Astrocyte (in vitro differentiated cells and primary cell): ENCODE results near the gene TM7SF2. TPM values are rescaled to one million over a fixed set of nuclear protein-coding genes. Genes with fewer than 3 reads are reported as not detected.

Experiments used
- DNase-seq: peaks from one replicate; pipeline ENCODE4 v3.0.0-alpha.2; 2010; ENCODE audit warnings: low read depth
- FAIRE-seq: peaks from 2 replicates; lab custom pipeline; 2011; peaks lifted over from hg19 to GRCh38; lab: Jason Lieb, UNC
- H2AFZ ChIP-seq: 2 replicates; pipeline ENCODE4 v1.6.0; 2012; ENCODE audit warnings: low read depth, low read length, inconsistent platforms
- H3K27ac ChIP-seq: 2 replicates; pipeline ENCODE4 v1.5.1; 2011; ENCODE audit warnings: low read depth, low read length, inconsistent platforms
- H3K27me3 ChIP-seq: 2 replicates; pipeline ENCODE4 v1.6.0; 2011; ENCODE audit warnings: low read length, inconsistent platforms; ENCODE audit not compliant: insufficient read depth
- H3K36me3 ChIP-seq: 2 replicates; pipeline ENCODE4 v1.5.1; 2011; ENCODE audit warnings: low read length, inconsistent platforms; ENCODE audit not compliant: insufficient read depth
- H3K4me1 ChIP-seq: 2 replicates; pipeline ENCODE4 v1.5.1; 2011; ENCODE audit warnings: low read length, inconsistent platforms; ENCODE audit not compliant: insufficient read depth
- H3K4me2 ChIP-seq: 2 replicates; pipeline ENCODE4 v1.6.0; 2012; ENCODE audit warnings: low read length, inconsistent platforms
- H3K4me3 ChIP-seq: 2 replicates; pipeline ENCODE4 v1.5.1; 2011; ENCODE audit warnings: low read depth, mild to moderate bottlenecking, low read length, inconsistent platforms; ENCODE audit not compliant: insufficient read depth
- H3K79me2 ChIP-seq: 2 replicates; pipeline ENCODE4 v1.6.0; 2012; ENCODE audit warnings: mild to moderate bottlenecking, low read length, inconsistent platforms; ENCODE audit not compliant: insufficient read depth
- H3K9ac ChIP-seq: 2 replicates; pipeline ENCODE4 v1.6.0; 2012; ENCODE audit warnings: mild to moderate bottlenecking, low read length, inconsistent platforms
- H3K9me3 ChIP-seq: 2 replicates; pipeline ENCODE4 v1.5.1; 2012; ENCODE audit warnings: low read depth, mild to moderate bottlenecking, low read length, inconsistent platforms; ENCODE audit not compliant: insufficient read depth
- H4K20me1 ChIP-seq: 2 replicates; pipeline ENCODE4 v1.6.0; 2012; ENCODE audit warnings: low read length, inconsistent platforms; ENCODE audit not compliant: insufficient read depth
- H3K27ac Mint-ChIP-seq: one replicate; pipeline ENCODE4 v1.8.0; 2021; ENCODE audit warnings: mild to moderate bottlenecking, mixed read lengths; ENCODE audit not compliant: unreplicated experiment
- H3K27me3 Mint-ChIP-seq: one replicate; pipeline ENCODE4 v1.8.0; 2021; ENCODE audit warnings: low read depth, mixed read lengths; ENCODE audit not compliant: unreplicated experiment
- H3K36me3 Mint-ChIP-seq: one replicate; pipeline ENCODE4 v1.8.0; 2021; ENCODE audit warnings: low read depth, mixed read lengths; ENCODE audit not compliant: unreplicated experiment
- H3K4me1 Mint-ChIP-seq: one replicate; pipeline ENCODE4 v1.8.0; 2021; ENCODE audit warnings: low read depth, mixed read lengths; ENCODE audit not compliant: unreplicated experiment
- H3K4me3 Mint-ChIP-seq: one replicate; pipeline ENCODE4 v1.8.0; 2021; ENCODE audit warnings: mild to moderate bottlenecking, moderate library complexity, mixed read lengths; ENCODE audit not compliant: unreplicated experiment
- H3K9me3 Mint-ChIP-seq: one replicate; pipeline ENCODE4 v1.8.0; 2021; ENCODE audit warnings: mild to moderate bottlenecking, mixed read lengths; ENCODE audit not compliant: unreplicated experiment
- EZH2 ChIP-seq: IDR thresholded peaks from 2 replicates; pipeline ENCODE4 v1.6.1; 2012; ENCODE audit warnings: mild to moderate bottlenecking, low read length, inconsistent platforms; ENCODE audit not compliant: insufficient read depth
- total RNA-seq: library from RNA; stranded (reverse); gene quantifications from 2 replicates; pipeline ENCODE4 v1.2.1, GENCODE V29; 2021
- TF ChIP-seq, protein P1 (sequence below): IDR thresholded peaks from 2 replicates; pipeline ENCODE4 v1.5.1; 2011; ENCODE audit warnings: low read depth, mild to moderate bottlenecking, inconsistent platforms, low read length, moderate library complexity; ENCODE audit not compliant: insufficient read depth

Gene TM7SF2
- total RNA-seq, 1 donor from 2014 or later: 23.9 TPM

- H3K79me2 ChIP-seq: peaks cover 45% of the 10 kb centered on the region
- FAIRE-seq (no peak), DNase-seq (no peak)
- Mint-ChIP-seq H3K27ac (no peak overlapping the region), H3K4me1 (peaks cover 5% of the 10 kb centered on the region), H3K4me3 (no peak overlapping the region), H3K36me3 (peaks cover 19% of the 10 kb centered on the region), H3K9me3 (no peaks in the 10 kb centered on the region), H3K27me3 (no peaks in the 10 kb centered on the region)
- H3K9ac ChIP-seq: no peak overlapping the region
- H3K27ac ChIP-seq: no peak overlapping the region
- H3K4me3 ChIP-seq: no peak overlapping the region
- no peak for TF ChIP-seq EZH2
- TF ChIP-seq, protein P1, sequence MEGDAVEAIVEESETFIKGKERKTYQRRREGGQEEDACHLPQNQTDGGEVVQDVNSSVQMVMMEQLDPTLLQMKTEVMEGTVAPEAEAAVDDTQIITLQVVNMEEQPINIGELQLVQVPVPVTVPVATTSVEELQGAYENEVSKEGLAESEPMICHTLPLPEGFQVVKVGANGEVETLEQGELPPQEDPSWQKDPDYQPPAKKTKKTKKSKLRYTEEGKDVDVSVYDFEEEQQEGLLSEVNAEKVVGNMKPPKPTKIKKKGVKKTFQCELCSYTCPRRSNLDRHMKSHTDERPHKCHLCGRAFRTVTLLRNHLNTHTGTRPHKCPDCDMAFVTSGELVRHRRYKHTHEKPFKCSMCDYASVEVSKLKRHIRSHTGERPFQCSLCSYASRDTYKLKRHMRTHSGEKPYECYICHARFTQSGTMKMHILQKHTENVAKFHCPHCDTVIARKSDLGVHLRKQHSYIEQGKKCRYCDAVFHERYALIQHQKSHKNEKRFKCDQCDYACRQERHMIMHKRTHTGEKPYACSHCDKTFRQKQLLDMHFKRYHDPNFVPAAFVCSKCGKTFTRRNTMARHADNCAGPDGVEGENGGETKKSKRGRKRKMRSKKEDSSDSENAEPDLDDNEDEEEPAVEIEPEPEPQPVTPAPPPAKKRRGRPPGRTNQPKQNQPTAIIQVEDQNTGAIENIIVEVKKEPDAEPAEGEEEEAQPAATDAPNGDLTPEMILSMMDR: no peak
- H3K9me3 ChIP-seq: no peaks in the 10 kb centered on the region
- H3K4me2 ChIP-seq: no peak overlapping the region
- peaks cover 72% of the 10 kb centered on the region for H4K20me1 ChIP-seq
- H3K4me1 ChIP-seq: peaks cover 6% of the 10 kb centered on the region
- peaks cover 40% of the 10 kb centered on the region for H3K36me3 ChIP-seq
- H3K27me3 ChIP-seq: no peaks in the 10 kb centered on the region
- H2AFZ ChIP-seq: no peak overlapping the region
These were observed 16.8 kb downstream of the TM7SF2 start for GRCh38 chr11:65128182-65129145.

DNA sequence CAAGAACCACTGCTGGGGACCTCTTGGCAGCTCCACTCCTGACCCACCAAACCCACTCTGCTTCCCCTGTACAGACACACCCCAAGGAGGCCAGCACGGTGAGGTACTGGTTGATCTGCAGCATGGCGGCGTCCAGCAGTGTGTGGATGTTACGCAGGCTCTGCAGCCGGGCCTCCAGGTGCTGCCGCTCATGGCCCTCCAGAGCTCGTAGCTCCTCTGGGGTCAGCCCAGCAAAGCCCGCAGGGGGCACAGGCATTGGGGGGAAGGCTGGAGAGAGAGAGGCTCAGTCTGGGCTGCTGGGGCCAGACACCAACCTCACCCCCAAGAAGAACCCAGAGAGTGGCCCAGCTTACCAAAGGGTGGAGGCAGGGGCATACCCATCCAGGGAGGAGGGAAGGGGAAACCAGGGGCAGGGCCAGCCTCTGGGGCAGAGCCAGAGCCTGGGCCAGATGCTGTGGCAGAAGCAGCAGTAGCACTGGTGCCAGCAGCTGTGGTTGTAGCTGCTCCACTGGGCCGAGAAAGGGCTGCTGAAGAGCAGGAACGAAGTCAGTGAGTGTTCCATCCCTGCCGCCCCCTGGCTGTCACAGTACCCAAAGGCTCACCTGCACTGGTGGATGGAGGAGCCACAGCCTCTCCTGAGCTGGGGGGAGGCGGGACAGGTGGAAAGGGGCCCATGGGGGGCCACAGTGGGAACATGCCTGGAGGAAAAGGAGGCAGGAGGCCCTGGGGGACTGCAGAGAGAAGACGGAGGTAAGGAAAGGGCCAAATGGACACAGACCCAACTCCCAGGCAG is 18.2 kb downstream of the TM7SF2 start:
- no peak for FAIRE-seq
- no peak overlapping the region for H3K27ac ChIP-seq
- H3K27me3 Mint-ChIP-seq: no peaks in the 10 kb centered on the region
- H3K9ac ChIP-seq: no peak overlapping the region
- no peaks in the 10 kb centered on the region for H3K9me3 Mint-ChIP-seq
- H3K27ac Mint-ChIP-seq: no peak overlapping the region
- no peak overlapping the region for H2AFZ ChIP-seq
- H3K4me1 Mint-ChIP-seq: peaks cover 5% of the 10 kb centered on the region
- H3K4me3 Mint-ChIP-seq: no peak overlapping the region
- peaks cover 43% of the 10 kb centered on the region for H3K79me2 ChIP-seq
- no peak overlapping the region for H3K4me2 ChIP-seq
- H4K20me1 ChIP-seq: peaks cover 68% of the 10 kb centered on the region
- peaks cover 19% of the 10 kb centered on the region for H3K36me3 Mint-ChIP-seq
- peaks cover 40% of the 10 kb centered on the region for H3K36me3 ChIP-seq
- DNase-seq: no peak
- no peaks in the 10 kb centered on the region for H3K9me3 ChIP-seq
- no peak overlapping the region for H3K4me3 ChIP-seq
- peaks cover 9% of the 10 kb centered on the region for H3K4me1 ChIP-seq
- no peak for TF ChIP-seq EZH2
- TF ChIP-seq, protein P1: no peak
- no peaks in the 10 kb centered on the region for H3K27me3 ChIP-seq
